Immature natural killer cell (primary cell): Measurements from ENCODE around the gene UQCRFS1. TPM values are rescaled to one million over a fixed set of nuclear protein-coding genes. Genes with fewer than 3 reads are reported as not detected.
"Not testable (repeated sequence)": the region's sequence is repeated elsewhere in the genome, so short reads cannot be mapped to it uniquely, and the experiment has no call there.

Experiments
- DNase-seq, 3 donors: peaks; one replicate each; pipeline ENCODE4 v3.0.0; 2022; ENCODE audit warnings: mixed read lengths in 1 of 3
- H3K27ac Mint-ChIP-seq, 6 donors: one replicate each; pipeline ENCODE4 v1.8.0; 2020; ENCODE audit warnings: mixed read lengths in 6 of 6, mild to moderate bottlenecking in 5 of 6, inconsistent platforms in 4 of 6, moderate library complexity in 3 of 6
- H3K27me3 Mint-ChIP-seq, 3 donors: one replicate each; pipeline ENCODE4 v1.8.0; 2020 to 2021; ENCODE audit warnings: low read depth in 3 of 3, mild to moderate bottlenecking in 3 of 3, mixed read lengths in 3 of 3, moderate library complexity in 3 of 3, inconsistent platforms in 1 of 3
- H3K36me3 Mint-ChIP-seq, 3 donors: one replicate each; pipeline ENCODE4 v1.8.0; 2020; ENCODE audit warnings: mixed read lengths in 3 of 3, inconsistent platforms in 2 of 3, mild to moderate bottlenecking in 2 of 3
- H3K4me1 Mint-ChIP-seq, 2 donors: one replicate each; pipeline ENCODE4 v1.8.0; 2020; ENCODE audit warnings: inconsistent platforms in 2 of 2, mild to moderate bottlenecking in 2 of 2, mixed read lengths in 2 of 2, moderate library complexity in 1 of 2
- H3K4me3 Mint-ChIP-seq, 5 donors: one replicate each; pipeline ENCODE4 v1.8.0; 2020; ENCODE audit warnings: mild to moderate bottlenecking in 5 of 5, mixed read lengths in 5 of 5, inconsistent platforms in 3 of 5, moderate library complexity in 3 of 5
- H3K9me3 Mint-ChIP-seq, 6 donors: one replicate each; pipeline ENCODE4 v1.8.0; 2020; ENCODE audit warnings: mild to moderate bottlenecking in 6 of 6, mixed read lengths in 6 of 6, inconsistent platforms in 4 of 6, moderate library complexity in 3 of 6
- polyA plus RNA-seq, 3 donors: library from polyadenylated mRNA; unstranded; fragments of 300-500 nt; fragmentation: Illumina TruSeq; gene quantifications; one replicate each; pipeline ENCODE4 v1.2.3, GENCODE V29; 2021

Gene UQCRFS1
- polyA plus RNA-seq, result 10 to 100 TPM; 68.0 to 95.0 (median 83.7) TPM

DNA sequence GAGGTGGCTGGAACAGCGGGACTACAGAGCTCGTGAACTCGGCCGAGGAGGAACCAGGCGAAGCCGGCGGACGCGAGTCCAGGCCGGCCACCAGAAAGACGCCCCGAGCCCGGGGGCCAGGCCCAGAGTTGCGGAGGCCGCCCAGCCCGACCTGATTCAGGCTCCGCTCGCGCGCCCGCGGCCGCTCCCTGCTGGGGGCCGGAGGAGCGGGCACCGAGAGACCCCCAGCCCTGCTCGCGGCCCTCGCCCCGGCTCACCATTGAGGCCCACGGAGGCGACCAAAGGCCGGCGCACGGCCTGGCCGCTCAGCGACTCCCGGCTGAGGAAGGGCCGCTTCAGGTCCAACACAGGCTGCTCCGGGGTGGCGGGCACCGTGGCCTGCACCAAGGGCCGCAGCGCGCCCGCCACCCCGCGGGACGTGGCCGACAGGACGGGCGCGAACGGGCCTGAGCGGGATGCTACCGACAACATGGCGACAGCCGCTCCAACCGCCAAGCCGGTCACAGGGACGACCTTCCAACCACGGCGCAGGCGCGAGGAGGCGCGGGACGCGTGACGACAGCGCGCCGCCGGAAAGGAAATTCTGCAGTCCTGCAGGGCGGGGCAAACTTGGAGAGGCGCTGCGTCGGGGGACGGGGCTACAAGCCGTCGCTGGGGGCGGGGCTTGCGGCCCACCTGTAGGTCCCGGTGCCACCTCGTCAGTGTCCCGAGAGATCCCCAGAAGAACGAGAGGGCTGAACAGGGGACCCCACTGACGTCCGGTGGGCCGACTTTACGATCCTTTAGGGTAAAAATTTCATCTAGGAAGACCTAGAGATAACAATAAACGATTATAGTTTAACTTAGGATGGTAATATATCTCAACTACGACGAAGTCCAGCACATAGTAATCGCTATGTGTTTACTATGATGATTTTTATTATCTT lies at the start of gene UQCRFS1:
UQCRFS1 (minus strand) TSS at position 504 of the 926 bp plus-strand sequence; CDS start at position 471, 33 bp downstream.
- H3K4me1 Mint-ChIP-seq, result peaks cover 47 to 56% of the 10 kb centered on the region in 2 donors
- peaks cover 0 to 15% (median 14%) of the 10 kb centered on the region in 3 donors for H3K27me3 Mint-ChIP-seq
- H3K36me3 Mint-ChIP-seq, result peaks cover 8 to 11% (median 8%) of the 10 kb centered on the region in 3 donors
- H3K4me3 Mint-ChIP-seq, result peak within 1 kb of the TSS; percentile 91 to 97 (median 95)
- peaks cover 0 to 3% (median 0%) of the 10 kb centered on the region in 6 donors for H3K9me3 Mint-ChIP-seq
- peak within 1 kb of the TSS; percentile 93 to 98 (median 97) for H3K27ac Mint-ChIP-seq
- DNase-seq, result peak; percentile 94 to 96 (median 95)

DNA sequence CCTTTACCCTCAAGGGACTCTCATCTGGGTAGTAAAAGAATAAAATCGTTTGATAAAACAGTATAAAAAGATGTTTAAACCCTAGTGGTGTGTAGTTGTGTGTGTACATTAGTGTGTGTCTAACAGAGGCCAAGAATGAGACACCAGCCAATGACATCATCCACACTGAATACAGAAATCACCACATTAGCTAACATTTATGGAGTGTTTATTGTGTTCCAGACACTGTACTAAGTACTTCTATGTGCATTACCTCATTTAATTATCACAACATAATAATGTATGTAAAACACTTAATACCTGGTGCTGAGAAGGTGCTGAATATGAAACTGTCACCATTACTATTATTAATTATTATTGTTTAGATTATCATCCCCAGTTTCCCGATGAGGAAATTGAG lies 49.1 kb upstream of the UQCRFS1 start:
- H3K4me1 Mint-ChIP-seq, result peaks cover 40 to 51% of the 10 kb centered on the region in 2 donors
- no peaks in the 10 kb centered on the region for H3K36me3 Mint-ChIP-seq

DNA sequence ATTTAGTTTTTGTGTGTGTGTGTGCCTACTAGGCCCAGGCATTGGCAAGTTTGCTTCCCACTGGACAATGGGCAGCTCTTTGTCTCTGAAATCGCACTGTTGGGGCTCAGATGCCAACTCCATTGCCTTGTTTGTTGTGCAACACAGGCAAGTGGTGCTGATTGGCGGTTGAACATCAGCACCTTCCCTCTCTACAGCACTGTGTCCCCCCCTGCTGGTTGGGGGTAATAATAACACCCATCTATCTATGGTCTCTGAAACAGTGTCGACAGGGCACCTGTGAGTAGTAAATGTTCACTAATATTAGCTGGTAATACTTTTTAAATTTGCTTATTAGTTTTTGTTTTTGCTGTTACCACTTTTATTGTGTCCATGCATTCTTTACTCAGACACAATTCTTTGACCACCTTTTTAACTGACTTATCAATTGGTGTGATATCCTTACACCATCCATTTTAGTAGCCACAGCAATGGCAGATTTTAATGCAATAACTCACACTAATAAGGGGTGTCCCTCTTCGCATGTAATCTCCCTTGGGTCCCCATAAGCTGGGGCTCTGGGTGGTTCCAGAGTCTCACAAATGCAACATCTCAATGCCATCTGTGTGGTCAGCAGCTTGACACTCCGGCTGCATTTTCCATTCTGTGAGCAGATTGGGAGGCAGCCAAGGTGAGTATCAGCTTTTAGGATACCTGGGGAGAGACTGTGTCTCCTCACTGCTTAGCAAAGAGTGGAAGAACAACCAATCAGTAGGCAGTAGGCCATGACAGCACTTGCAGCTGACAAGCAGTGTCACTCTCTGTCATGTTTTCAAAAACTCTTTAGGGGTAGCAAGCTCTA lies 47.7 kb upstream of the UQCRFS1 start:
- H3K4me3 Mint-ChIP-seq, result no peak overlapping the region
- no peaks in the 10 kb centered on the region for H3K36me3 Mint-ChIP-seq
- no peaks in the 10 kb centered on the region for H3K9me3 Mint-ChIP-seq
- H3K4me1 Mint-ChIP-seq, result peaks cover 40 to 51% of the 10 kb centered on the region in 2 donors
- DNase-seq, result peak; percentile 23 to 34 (median 33)
- H3K27me3 Mint-ChIP-seq, result peaks cover 2 to 9% (median 7%) of the 10 kb centered on the region in 3 donors
- H3K27ac Mint-ChIP-seq, result no peak overlapping the region

More for the DNA sequence above, 49.1 kb upstream of the UQCRFS1 start:
- no peaks in the 10 kb centered on the region for H3K9me3 Mint-ChIP-seq
- H3K27me3 Mint-ChIP-seq, result peaks cover 3 to 7% (median 7%) of the 10 kb centered on the region in 3 donors
- H3K27ac Mint-ChIP-seq, result peak overlapping the region in 4 of 6 donors; percentile 29 to 75 (median 38)
- DNase-seq, result no peak
- peak overlapping the region in 1 of 5 donors; percentile 43 for H3K4me3 Mint-ChIP-seq

DNA sequence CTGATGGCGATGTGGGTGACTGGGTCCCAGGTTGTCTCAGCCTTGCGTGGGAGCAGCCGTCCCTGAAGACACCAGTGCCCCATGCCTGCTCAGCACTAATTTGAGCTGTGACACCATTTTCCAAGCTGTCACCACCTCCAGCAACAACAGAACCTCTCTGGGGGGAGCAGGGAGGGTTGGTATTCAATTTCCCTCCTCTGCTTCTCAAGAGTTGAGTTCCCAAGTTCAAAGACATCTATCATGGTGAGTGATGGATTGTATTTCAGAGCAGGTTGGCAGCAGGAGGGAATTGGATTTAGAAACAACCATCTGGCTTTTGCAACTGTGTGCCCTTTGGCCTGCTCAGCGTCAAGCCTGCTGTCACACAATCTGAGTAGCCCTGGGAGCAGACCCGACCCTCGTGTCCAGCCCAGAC lies 46.9 kb upstream of the UQCRFS1 start:
- H3K36me3 Mint-ChIP-seq, result no peaks in the 10 kb centered on the region
- H3K9me3 Mint-ChIP-seq, result no peaks in the 10 kb centered on the region
- no peak for DNase-seq
- H3K4me1 Mint-ChIP-seq, result peaks cover 36 to 51% of the 10 kb centered on the region in 2 donors
- no peak overlapping the region for H3K4me3 Mint-ChIP-seq
- H3K27me3 Mint-ChIP-seq, result peaks cover 2 to 9% (median 3%) of the 10 kb centered on the region in 3 donors
- no peak overlapping the region for H3K27ac Mint-ChIP-seq

DNA sequence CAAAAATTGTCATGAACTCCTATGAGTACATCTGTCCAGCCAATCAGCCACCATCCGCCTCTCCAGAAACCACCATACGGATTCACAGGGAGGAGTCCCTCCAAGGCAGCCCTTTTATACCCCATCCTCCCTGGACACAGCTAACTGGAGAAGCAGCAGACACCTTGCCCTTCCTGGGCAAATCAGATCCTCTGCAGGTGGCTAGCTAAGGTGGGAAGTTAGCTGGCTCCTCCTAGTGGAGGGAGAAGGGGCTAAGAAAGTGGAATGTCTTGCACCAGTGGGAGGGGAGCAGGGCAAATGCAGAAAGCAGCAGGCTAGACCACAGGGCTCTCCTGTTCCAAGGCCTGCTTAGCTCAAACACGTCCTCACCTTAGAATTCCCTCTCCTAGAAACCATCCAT lies 46.2 kb upstream of the UQCRFS1 start:
- DNase-seq, result no peak
- H3K4me1 Mint-ChIP-seq, result peaks cover 31 to 45% of the 10 kb centered on the region in 2 donors
- H3K36me3 Mint-ChIP-seq, result no peaks in the 10 kb centered on the region
- peak overlapping the region in 1 of 5 donors; percentile 21 for H3K4me3 Mint-ChIP-seq
- H3K27ac Mint-ChIP-seq, result peak overlapping the region in 4 of 6 donors; percentile 8 to 60 (median 35)
- H3K27me3 Mint-ChIP-seq, result peaks cover 2 to 8% (median 6%) of the 10 kb centered on the region in 3 donors
- no peaks in the 10 kb centered on the region for H3K9me3 Mint-ChIP-seq

DNA sequence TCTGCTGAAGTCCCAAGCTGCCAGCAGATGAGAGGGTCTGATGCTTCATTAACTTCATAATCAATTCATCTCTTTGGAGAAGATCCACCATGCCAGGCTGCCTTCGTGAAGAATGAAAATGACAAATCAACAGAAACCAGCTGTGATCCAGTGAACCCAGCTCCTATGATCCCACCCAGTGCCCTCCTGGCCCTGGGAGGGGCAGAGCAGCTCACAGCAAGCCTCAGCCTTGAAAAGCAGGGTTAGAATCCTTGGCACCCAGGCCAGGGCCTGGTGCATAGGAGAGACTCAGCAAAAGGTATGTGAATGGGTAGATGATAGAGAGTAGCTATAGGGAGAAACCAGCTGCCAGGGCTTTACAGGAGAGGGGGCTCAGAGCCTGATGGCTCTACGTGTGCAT lies 43.6 kb upstream of the UQCRFS1 start:
- peaks cover 0 to 3% (median 0%) of the 10 kb centered on the region in 6 donors for H3K9me3 Mint-ChIP-seq
- no peaks in the 10 kb centered on the region for H3K36me3 Mint-ChIP-seq
- H3K27me3 Mint-ChIP-seq, result peaks cover 7 to 9% (median 8%) of the 10 kb centered on the region in 3 donors
- H3K27ac Mint-ChIP-seq, result no peak overlapping the region
- no peak overlapping the region for H3K4me3 Mint-ChIP-seq
- DNase-seq, result no peak
- H3K4me1 Mint-ChIP-seq, result peaks cover 9 to 20% of the 10 kb centered on the region in 2 donors

DNA sequence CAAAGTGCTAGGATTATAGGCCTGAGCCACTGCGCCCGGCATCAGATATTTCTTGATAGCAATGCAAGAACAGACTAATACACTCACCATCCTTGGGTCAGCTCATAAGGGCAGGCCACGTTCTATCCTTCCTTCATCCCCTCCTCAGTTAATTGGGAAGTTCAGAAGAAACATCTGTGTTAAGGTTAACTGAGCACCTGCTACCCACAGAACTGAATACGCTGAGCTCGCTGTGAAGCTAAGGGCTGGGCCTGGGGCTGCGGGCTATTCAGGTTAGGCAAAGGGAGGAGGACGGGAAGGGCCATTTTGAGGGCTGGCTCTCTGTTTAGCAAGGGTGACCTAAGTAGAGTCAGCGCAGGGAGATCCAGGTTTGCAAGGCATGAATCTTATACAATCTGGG lies 43.0 kb upstream of the UQCRFS1 start:
- H3K4me1 Mint-ChIP-seq, result peaks cover 9 to 20% of the 10 kb centered on the region in 2 donors
- H3K36me3 Mint-ChIP-seq, result no peaks in the 10 kb centered on the region
- H3K27me3 Mint-ChIP-seq, result peaks cover 7 to 9% (median 9%) of the 10 kb centered on the region in 3 donors
- H3K4me3 Mint-ChIP-seq, result no peak overlapping the region
- no peak overlapping the region for H3K27ac Mint-ChIP-seq
- peaks cover 0 to 3% (median 0%) of the 10 kb centered on the region in 6 donors for H3K9me3 Mint-ChIP-seq
- DNase-seq, result no peak

DNA sequence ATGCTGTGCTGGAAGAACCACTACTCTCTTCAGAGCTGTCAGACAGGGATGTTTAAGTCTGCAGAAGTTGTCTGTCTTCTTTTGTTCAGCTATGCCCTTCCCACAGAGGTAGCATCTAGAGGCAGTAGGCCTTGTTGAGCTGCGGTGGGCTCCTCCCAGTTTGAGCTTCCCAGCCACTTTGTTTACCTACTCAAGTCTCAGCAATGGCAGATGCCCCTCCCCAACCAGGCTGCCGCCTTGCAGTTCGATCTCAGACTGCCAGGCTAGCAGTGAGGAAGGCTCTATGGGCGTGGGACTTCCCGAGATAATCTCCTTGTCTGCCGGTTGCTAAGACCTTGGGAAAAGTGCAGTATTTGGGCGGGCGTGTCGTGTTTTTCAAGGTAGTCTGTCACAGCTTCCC lies 42.1 kb upstream of the UQCRFS1 start:
- DNase-seq, result no peak
- H3K4me1 Mint-ChIP-seq, result peaks cover 9 to 20% of the 10 kb centered on the region in 2 donors
- H3K9me3 Mint-ChIP-seq, result peaks cover 0 to 3% (median 0%) of the 10 kb centered on the region in 6 donors
- H3K27me3 Mint-ChIP-seq, result peaks cover 7 to 9% (median 9%) of the 10 kb centered on the region in 3 donors
- H3K27ac Mint-ChIP-seq, result no peak overlapping the region
- H3K4me3 Mint-ChIP-seq, result no peak overlapping the region
- no peaks in the 10 kb centered on the region for H3K36me3 Mint-ChIP-seq

DNA sequence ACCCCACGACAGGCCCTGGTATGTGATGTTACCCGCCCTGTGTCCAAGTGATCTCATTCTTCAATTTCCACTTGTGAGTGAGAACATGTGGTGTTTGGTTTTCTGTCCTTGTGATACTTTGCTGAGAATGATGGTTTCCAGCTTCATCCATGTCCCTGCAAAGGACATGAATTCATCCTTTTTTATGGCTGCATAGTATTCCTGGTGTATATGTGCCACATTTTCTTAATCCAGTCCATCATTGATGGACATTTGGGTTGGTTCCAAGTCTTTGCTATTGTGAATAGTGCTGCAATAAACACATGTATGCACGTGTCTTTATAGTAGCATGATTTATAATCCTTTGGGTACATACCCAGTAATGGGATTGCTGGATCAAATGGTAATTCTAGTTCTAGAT lies 36.8 kb upstream of the UQCRFS1 start:
- H3K27me3 Mint-ChIP-seq, result peaks cover 9 to 18% (median 9%) of the 10 kb centered on the region in 3 donors
- H3K4me1 Mint-ChIP-seq, H3K4me3 Mint-ChIP-seq, DNase-seq, H3K36me3 Mint-ChIP-seq, H3K27ac Mint-ChIP-seq, H3K9me3 Mint-ChIP-seq: not testable (repeated sequence)

DNA sequence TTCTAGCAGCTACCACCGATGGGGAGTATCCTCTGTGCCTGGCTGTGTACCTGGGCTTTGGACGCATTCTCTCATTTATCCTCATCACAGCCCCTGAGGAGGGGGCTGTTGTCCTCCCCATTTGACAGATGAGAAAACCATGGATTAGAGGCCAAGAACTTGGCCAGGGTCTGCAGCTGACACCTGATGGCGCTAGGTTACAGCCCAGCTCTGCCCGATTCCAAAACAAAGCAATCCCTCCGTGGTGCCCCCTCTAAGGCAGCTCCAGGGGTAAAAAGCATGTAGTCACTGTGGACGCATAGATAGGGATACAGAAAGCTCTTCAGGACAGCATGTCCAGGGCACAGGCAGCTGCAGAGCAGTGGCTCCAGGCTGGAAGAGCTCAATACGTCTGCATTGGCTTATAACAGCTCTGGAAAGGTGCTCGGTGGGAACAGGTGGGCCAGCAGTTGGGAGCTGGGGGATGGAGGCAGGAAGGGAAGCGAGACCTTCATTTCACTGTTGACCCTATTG lies 35.4 kb upstream of the UQCRFS1 start:
- Mint-ChIP-seq H3K9me3 (peaks cover 0 to 3% (median 0%) of the 10 kb centered on the region in 6 donors), H3K27ac (no peak overlapping the region), H3K36me3 (no peaks in the 10 kb centered on the region), H3K27me3 (peaks cover 7 to 14% (median 9%) of the 10 kb centered on the region in 3 donors), H3K4me3 (no peak overlapping the region), H3K4me1 (no peaks in the 10 kb centered on the region)
- DNase-seq, result no peak

DNA sequence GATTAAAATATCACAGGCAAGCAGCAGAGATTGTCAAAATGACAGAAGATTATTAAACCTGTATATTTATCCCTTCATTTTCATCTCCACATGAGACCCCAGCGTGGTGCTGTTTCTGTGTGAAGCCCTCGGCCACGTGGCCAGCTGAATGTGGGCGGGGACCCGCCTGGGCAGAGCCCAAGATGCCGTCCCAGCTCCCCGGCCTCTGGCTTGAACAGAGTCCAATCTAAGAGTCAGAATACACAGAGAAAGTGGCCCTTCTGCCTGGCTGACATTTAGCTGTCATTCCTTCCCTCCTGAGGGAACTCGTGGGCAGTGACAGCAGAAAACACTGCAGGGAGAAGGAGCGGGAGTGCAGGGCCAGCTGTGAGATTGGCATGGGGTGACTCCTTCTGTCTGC lies 34.9 kb upstream of the UQCRFS1 start:
- peaks cover 9 to 14% (median 9%) of the 10 kb centered on the region in 3 donors for H3K27me3 Mint-ChIP-seq
- H3K4me3 Mint-ChIP-seq, result no peak overlapping the region
- DNase-seq, result no peak
- peaks cover 0 to 3% (median 0%) of the 10 kb centered on the region in 6 donors for H3K9me3 Mint-ChIP-seq
- no peaks in the 10 kb centered on the region for H3K36me3 Mint-ChIP-seq
- no peaks in the 10 kb centered on the region for H3K4me1 Mint-ChIP-seq
- H3K27ac Mint-ChIP-seq, result no peak overlapping the region

DNA sequence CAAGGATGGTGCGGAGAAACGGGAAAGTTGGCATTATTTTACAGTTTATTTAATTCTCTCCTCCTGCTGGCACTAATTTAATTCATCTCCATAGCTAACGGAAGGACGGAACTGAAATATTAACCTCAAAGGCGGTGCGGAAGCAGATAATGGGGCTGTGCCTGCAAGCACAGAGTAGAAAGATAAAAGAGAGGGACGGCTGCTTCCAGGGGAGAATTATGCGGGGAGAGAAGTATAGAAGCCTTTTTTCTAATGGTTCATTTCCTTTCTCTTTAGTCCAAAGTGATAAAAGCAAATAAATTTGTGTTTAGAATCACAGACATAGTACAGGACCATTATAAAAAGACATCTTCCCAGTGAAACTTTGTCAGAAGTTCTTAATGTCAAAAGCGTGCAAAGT lies 34.5 kb upstream of the UQCRFS1 start:
- H3K27me3 Mint-ChIP-seq, result peaks cover 7 to 14% (median 9%) of the 10 kb centered on the region in 3 donors
- no peaks in the 10 kb centered on the region for H3K36me3 Mint-ChIP-seq
- DNase-seq, result no peak
- no peak overlapping the region for H3K27ac Mint-ChIP-seq
- peaks cover 0 to 2% (median 0%) of the 10 kb centered on the region in 6 donors for H3K9me3 Mint-ChIP-seq
- no peak overlapping the region for H3K4me3 Mint-ChIP-seq
- H3K4me1 Mint-ChIP-seq, result no peaks in the 10 kb centered on the region

DNA sequence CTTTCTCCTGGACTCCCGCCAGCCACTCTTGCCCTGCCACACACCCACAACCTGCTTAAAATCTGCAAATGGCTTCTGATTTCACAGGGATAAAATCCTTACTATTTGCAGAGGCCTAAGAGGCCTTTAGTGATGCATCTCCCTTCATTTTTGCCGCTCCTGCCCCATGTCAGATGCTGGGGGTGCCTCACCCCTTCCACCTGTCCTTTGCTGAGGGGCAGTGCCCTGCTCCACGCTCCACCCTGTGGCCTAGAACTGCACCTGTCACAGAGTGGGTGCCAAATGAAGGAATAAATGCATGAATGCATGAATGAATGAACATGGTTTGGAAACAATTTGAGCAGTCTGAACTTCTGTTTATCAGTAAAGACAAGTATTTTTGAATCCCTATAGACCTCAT lies 34.1 kb upstream of the UQCRFS1 start:
- peaks cover 4 to 14% (median 7%) of the 10 kb centered on the region in 3 donors for H3K27me3 Mint-ChIP-seq
- H3K27ac Mint-ChIP-seq, result no peak overlapping the region
- no peaks in the 10 kb centered on the region for H3K36me3 Mint-ChIP-seq
- no peaks in the 10 kb centered on the region for H3K4me1 Mint-ChIP-seq
- H3K4me3 Mint-ChIP-seq, result no peak overlapping the region
- DNase-seq, result no peak
- H3K9me3 Mint-ChIP-seq, result no peaks in the 10 kb centered on the region
